T-helper 1 cell treated with Interleukin-12 subunit alpha and Interleukin-12 subunit beta and Interleukin-4 antibody, amounts not matched to agents 30 ng/mL and 1 ng/mL, for 36 hours (primary cell): ENCODE measurements around the gene OXER1. TPM values are rescaled to one million over a fixed set of nuclear protein-coding genes. Genes with fewer than 3 reads are reported as not detected.

Experiments used
- total RNA-seq: library from RNA; stranded (reverse); gene quantifications from 2 replicates; pipeline ENCODE4 v1.2.3, GENCODE V29; 2022

The OXER1 gene
- total RNA-seq, 1 donor from 2014 or later = 0.49 TPM

Other genes starting within 250 kb of the OXER1 start
- 25.6 and 30.3 TPM in 2 replicates for gene MTA3, start 195.5 kb downstream of the OXER1 start, total RNA-seq
- 0.80 and 0.93 TPM in 2 replicates for gene HAAO, start 28.4 kb upstream of the OXER1 start, total RNA-seq